ENCODE results near the gene DIP2B. TPM values are rescaled to one million over a fixed set of nuclear protein-coding genes. Genes with fewer than 3 reads are reported as not detected.

The DIP2B gene
- total and polyA plus RNA-seq, 2 of the 13 experiments (the other 11 are each of a cell fraction or from before 2014, with no cell fraction given) = 32.1 to 35.8 TPM

DNA sequence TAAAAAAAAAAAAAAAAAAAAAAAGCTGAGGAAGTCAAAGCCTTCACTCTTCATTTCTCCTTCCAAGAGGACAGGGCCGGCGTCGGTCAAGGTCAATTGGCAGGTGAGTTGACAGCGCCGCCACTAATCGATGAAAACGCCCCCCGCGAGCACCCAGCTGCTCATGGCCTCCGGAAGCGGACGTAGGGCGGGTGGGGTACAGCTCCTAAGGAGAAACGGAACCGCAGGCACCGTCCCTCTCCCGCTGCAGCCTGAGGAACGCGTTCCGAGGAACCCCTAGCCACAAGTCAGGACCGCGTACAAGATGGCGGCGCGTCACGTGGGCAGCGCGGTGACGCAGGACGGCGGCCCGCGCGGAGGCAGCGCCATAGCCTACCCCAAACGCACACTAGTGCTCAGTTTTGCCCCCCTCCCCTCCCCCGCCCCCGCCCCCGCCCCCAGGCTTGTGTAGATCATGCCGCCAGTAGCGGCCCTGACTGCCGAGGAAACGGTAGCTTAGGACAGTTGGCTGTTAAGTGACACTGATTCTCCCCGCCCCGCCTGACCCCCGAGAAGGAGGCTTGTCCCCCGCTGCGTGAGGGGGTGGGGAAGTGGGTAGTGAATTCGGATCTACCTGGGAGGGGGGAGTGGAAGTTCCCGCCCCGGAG is 259.0 kb downstream of the DIP2B start, which contains the start of gene ATF1 (continued):
- TF ChIP-seq ZNF644 (CRISPR knock-in tag; IDR thresholded peaks at IDR 0.05; ENCODE audit: low read depth) (no peak), SMARCC2 (IDR thresholded peaks at IDR 0.05) (no peak), HMG20B (CRISPR knock-in tag; conservative IDR thresholded peaks at IDR 0.05) (no peak), ESRRA (CRISPR knock-in tag; IDR thresholded peaks at IDR 0.05; ENCODE audit: low read depth) (peak; percentile 91), ZNF563 (CRISPR knock-in tag; IDR thresholded peaks at IDR 0.05) (peak; percentile 47; the same call in 1 of the 2 replicates), SCMH1 (CRISPR knock-in tag; IDR thresholded peaks at IDR 0.05; ENCODE audit: borderline replicate concordance) (no peak), NPAS2 (CRISPR knock-in tag; IDR thresholded peaks at IDR 0.05; ENCODE audit: borderline replicate concordance) (no peak), ZNF230 (CRISPR knock-in tag; IDR thresholded peaks at IDR 0.05) (no peak; the same call in 1 of the 2 replicates), TRIM24 (CRISPR knock-in tag; IDR thresholded peaks at IDR 0.05) (no peak), KDM4B (CRISPR knock-in tag; IDR thresholded peaks at IDR 0.05) (no peak), JDP2 (CRISPR knock-in tag; IDR thresholded peaks at IDR 0.05; ENCODE audit: borderline replicate concordance) (no peak), ZBTB20 (CRISPR knock-in tag; IDR thresholded peaks at IDR 0.05; ENCODE audit: borderline replicate concordance, low read depth) (peak; percentile 55; the same call in 1 of the 2 replicates), TCF7L2 (IDR thresholded peaks at IDR 0.05; ENCODE audit: low read depth, low read length) (no peak), FOXA1 (IDR thresholded peaks at IDR 0.05) (no peak), FOXA1 (CRISPR knock-in tag; IDR thresholded peaks at IDR 0.05) (peak; percentile 47), CCAR2 (optimal IDR thresholded peaks at IDR 0.05; ENCODE audit: low read depth, low read length) (no peak)
- TF ChIP-seq, protein P1, sequence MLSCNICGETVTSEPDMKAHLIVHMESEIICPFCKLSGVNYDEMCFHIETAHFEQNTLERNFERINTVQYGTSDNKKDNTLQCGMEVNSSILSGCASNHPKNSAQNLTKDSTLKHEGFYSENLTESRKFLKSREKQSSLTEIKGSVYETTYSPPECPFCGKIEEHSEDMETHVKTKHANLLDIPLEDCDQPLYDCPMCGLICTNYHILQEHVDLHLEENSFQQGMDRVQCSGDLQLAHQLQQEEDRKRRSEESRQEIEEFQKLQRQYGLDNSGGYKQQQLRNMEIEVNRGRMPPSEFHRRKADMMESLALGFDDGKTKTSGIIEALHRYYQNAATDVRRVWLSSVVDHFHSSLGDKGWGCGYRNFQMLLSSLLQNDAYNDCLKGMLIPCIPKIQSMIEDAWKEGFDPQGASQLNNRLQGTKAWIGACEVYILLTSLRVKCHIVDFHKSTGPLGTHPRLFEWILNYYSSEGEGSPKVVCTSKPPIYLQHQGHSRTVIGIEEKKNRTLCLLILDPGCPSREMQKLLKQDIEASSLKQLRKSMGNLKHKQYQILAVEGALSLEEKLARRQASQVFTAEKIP (CRISPR knock-in tag; IDR thresholded peaks at IDR 0.05; ENCODE audit: borderline replicate concordance) = no peak
- TF ChIP-seq, protein P2, sequence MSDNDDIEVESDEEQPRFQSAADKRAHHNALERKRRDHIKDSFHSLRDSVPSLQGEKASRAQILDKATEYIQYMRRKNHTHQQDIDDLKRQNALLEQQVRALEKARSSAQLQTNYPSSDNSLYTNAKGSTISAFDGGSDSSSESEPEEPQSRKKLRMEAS (IDR thresholded peaks at IDR 0.05) = peak; percentile 80
- TF ChIP-seq, protein P3, sequence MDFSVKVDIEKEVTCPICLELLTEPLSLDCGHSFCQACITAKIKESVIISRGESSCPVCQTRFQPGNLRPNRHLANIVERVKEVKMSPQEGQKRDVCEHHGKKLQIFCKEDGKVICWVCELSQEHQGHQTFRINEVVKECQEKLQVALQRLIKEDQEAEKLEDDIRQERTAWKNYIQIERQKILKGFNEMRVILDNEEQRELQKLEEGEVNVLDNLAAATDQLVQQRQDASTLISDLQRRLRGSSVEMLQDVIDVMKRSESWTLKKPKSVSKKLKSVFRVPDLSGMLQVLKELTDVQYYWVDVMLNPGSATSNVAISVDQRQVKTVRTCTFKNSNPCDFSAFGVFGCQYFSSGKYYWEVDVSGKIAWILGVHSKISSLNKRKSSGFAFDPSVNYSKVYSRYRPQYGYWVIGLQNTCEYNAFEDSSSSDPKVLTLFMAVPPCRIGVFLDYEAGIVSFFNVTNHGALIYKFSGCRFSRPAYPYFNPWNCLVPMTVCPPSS (IDR thresholded peaks at IDR 0.05) = no peak
- TF ChIP-seq, protein P4, sequence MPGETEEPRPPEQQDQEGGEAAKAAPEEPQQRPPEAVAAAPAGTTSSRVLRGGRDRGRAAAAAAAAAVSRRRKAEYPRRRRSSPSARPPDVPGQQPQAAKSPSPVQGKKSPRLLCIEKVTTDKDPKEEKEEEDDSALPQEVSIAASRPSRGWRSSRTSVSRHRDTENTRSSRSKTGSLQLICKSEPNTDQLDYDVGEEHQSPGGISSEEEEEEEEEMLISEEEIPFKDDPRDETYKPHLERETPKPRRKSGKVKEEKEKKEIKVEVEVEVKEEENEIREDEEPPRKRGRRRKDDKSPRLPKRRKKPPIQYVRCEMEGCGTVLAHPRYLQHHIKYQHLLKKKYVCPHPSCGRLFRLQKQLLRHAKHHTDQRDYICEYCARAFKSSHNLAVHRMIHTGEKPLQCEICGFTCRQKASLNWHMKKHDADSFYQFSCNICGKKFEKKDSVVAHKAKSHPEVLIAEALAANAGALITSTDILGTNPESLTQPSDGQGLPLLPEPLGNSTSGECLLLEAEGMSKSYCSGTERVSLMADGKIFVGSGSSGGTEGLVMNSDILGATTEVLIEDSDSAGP (CRISPR knock-in tag; IDR thresholded peaks at IDR 0.05; ENCODE audit: borderline replicate concordance) = no peak; the same call in 1 of the 2 replicates
- TF ChIP-seq, protein P5, sequence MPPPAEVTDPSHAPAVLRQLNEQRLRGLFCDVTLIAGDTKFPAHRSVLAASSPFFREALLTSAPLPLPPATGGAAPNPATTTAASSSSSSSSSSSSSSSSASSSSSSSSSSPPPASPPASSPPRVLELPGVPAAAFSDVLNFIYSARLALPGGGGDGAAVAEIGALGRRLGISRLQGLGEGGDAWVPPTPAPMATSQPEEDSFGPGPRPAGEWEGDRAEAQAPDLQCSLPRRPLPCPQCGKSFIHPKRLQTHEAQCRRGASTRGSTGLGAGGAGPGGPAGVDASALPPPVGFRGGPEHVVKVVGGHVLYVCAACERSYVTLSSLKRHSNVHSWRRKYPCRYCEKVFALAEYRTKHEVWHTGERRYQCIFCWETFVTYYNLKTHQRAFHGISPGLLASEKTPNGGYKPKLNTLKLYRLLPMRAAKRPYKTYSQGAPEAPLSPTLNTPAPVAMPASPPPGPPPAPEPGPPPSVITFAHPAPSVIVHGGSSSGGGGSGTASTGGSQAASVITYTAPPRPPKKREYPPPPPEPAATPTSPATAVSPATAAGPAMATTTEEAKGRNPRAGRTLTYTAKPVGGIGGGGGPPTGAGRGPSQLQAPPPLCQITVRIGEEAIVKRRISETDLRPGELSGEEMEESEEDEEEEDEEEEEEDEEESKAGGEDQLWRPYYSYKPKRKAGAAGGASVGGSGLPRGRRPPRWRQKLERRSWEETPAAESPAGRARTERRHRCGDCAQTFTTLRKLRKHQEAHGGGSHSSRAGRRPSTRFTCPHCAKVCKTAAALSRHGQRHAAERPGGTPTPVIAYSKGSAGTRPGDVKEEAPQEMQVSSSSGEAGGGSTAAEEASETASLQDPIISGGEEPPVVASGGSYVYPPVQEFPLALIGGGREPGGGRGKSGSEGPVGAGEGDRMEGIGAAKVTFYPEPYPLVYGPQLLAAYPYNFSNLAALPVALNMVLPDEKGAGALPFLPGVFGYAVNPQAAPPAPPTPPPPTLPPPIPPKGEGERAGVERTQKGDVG (CRISPR knock-in tag; IDR thresholded peaks at IDR 0.05; ENCODE audit: borderline replicate concordance) = no peak
- TF ChIP-seq, protein P6, sequence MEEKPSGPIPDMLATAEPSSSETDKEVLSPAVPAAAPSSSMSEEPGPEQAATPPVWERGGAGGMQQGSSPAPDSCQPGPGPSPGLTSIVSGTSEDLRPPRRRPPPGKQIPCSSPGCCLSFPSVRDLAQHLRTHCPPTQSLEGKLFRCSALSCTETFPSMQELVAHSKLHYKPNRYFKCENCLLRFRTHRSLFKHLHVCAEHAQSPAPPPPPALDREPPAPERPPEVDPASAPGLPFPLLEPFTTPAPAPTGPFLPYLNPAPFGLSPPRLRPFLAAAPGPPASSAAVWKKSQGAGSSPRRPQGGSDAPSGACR (CRISPR knock-in tag; IDR thresholded peaks at IDR 0.05) = peak; percentile 91
